GM11168 (cell line): ENCODE data around the gene TMEM239.
"Not testable (repeated sequence)": the region's sequence is repeated elsewhere in the genome, so short reads cannot be mapped to it uniquely, and the experiment has no call there.

Source experiments
- in situ Hi-C: fragments of 300-500 bp; cut with MboI; formaldehyde crosslinking; loops from one replicate; pipeline ENCODE4 v1.12.0; 2022; ENCODE audit warnings: low sequenced_read_pairs; ENCODE audit not compliant: unreplicated experiment

TMEM239 gene

GRCh38 chr20:2799271-2799670, 16.9 kb upstream of the TMEM239 start:
- in situ Hi-C loops: no loop called here

- in situ Hi-C loops: no loop called here
These were observed 16.3 kb upstream of the TMEM239 start for GRCh38 chr20:2799688-2800520.

- in situ Hi-C loops: no loop called here
These were observed 15.5 kb upstream of the TMEM239 start, which contains the start of gene CPXM1 for GRCh38 chr20:2800521-2801285. CPXM1 (minus strand) TSS chr20:2800627; CDS start chr20:2800572, 55 bp downstream.

- in situ Hi-C loops: no loop called here
These were observed 14.9 kb upstream of the TMEM239 start for GRCh38 chr20:2801286-2801728.

GRCh38 chr20:2804041-2804828, 11.9 kb upstream of the TMEM239 start:
- in situ Hi-C loops: no loop called here

GRCh38 chr20:2804852-2805688, 11.1 kb upstream of the TMEM239 start:
- in situ Hi-C loops: no loop called here

GRCh38 chr20:2805689-2806350, 10.3 kb upstream of the TMEM239 start:
- in situ Hi-C loops: no loop called here

- in situ Hi-C loops: no loop called here
These were observed 9.8 kb upstream of the TMEM239 start for GRCh38 chr20:2806351-2806701.

GRCh38 chr20:2807019-2807418, 9.1 kb upstream of the TMEM239 start:
- in situ Hi-C loops: no loop called here

GRCh38 chr20:2807929-2808328, 8.2 kb upstream of the TMEM239 start:
- in situ Hi-C loops: not testable (repeated sequence)

- in situ Hi-C loops: no loop called here
These were observed 6.5 kb upstream of the TMEM239 start for GRCh38 chr20:2809690-2810089.

GRCh38 chr20:2812189-2812588, 4.0 kb upstream of the TMEM239 start:
- in situ Hi-C loops: no loop called here

GRCh38 chr20:2814076-2814475, 2.1 kb upstream of the TMEM239 start:
- in situ Hi-C loops: no loop called here

- in situ Hi-C loops: no loop called here
These were observed 1.5 kb upstream of the TMEM239 start, which contains the start of gene C20orf141 for GRCh38 chr20:2814587-2815051. C20orf141 (plus strand) TSS chr20:2814987; CDS start chr20:2815185, 198 bp downstream.

GRCh38 chr20:2815242-2815900, 793 bp upstream of the TMEM239 start:
- in situ Hi-C loops: no loop called here

GRCh38 chr20:2816583-2817340, 598 bp downstream of the TMEM239 start:
- in situ Hi-C loops: no loop called here

- in situ Hi-C loops: no loop called here
These were observed 1.2 kb downstream of the TMEM239 start for GRCh38 chr20:2817341-2817726.
